ENCODE results near the gene RPRD1A. TPM values are rescaled to one million over a fixed set of nuclear protein-coding genes. Genes with fewer than 3 reads are reported as not detected.
A peak's percentile ranks its signal among the peaks of the same experiment; 100 is the strongest.

RPRD1A gene
- total and polyA plus RNA-seq, 9 of the 15 experiments (the other 6 are each of a cell fraction or from before 2014, with no cell fraction given), result 30.2 to 142 (median 66.0) TPM

GRCh38 chr18:35972197-35973000 is 95.0 kb downstream of the RPRD1A start, which contains the start of gene RMP24 (continued):
- TF ChIP-seq ZBTB12 (CRISPR knock-in tag; IDR thresholded peaks at IDR 0.05), result 0 out of 2 replicates have a peak, but pooled peaks have one; percentile 12
- peak; percentile 52; the same call in 1 of the 2 replicates for TF ChIP-seq PTBP1 (IDR thresholded peaks at IDR 0.05; ENCODE audit: low read depth, low read length)
- TF ChIP-seq NFE2L1 (tag; IDR thresholded peaks at IDR 0.05; ENCODE audit: borderline replicate concordance, low read depth), result no peak
- no peak for TF ChIP-seq ZNF165 (CRISPR knock-in tag; IDR thresholded peaks at IDR 0.05; ENCODE audit: borderline replicate concordance)
- no peak for TF ChIP-seq RBM14 (IDR thresholded peaks at IDR 0.05; ENCODE audit: borderline replicate concordance, insufficient read depth, low read depth, low read length)
- peak in 1 of 2 experiments; percentile 95; a peak in 2 of 4 replicates for TF ChIP-seq KDM4B (IDR thresholded peaks at IDR 0.05; ENCODE audit: borderline replicate concordance in 2 of 2, low read depth in 1 of 2)
- TF ChIP-seq CCNT2 (IDR thresholded peaks at IDR 0.05; ENCODE audit: borderline replicate concordance, extremely low read depth, insufficient read length, low read depth, low read length), result peak; percentile 33
- TF ChIP-seq SMARCB1 (IDR thresholded peaks at IDR 0.05; ENCODE audit: insufficient read length, low read depth), result no peak
- TF ChIP-seq GTF2A2 (tag; IDR thresholded peaks at IDR 0.05), result 0 out of 2 replicates have a peak, but pooled peaks have one; percentile 44
- no peak for TF ChIP-seq ZNF23 (CRISPR knock-in tag; IDR thresholded peaks at IDR 0.05)
- no peak for TF ChIP-seq KAT2B (IDR thresholded peaks at IDR 0.05; ENCODE audit: low read depth, low read length)
- peak; percentile 97 for TF ChIP-seq RB1 (IDR thresholded peaks at IDR 0.05; ENCODE audit: low read depth)
- TF ChIP-seq ZNF431 (CRISPR knock-in tag; IDR thresholded peaks at IDR 0.05), result peak; percentile 55; the same call in 1 of the 2 replicates
- TF ChIP-seq ZSCAN32 (CRISPR knock-in tag; IDR thresholded peaks at IDR 0.05), result no peak
- TF ChIP-seq, protein P1, sequence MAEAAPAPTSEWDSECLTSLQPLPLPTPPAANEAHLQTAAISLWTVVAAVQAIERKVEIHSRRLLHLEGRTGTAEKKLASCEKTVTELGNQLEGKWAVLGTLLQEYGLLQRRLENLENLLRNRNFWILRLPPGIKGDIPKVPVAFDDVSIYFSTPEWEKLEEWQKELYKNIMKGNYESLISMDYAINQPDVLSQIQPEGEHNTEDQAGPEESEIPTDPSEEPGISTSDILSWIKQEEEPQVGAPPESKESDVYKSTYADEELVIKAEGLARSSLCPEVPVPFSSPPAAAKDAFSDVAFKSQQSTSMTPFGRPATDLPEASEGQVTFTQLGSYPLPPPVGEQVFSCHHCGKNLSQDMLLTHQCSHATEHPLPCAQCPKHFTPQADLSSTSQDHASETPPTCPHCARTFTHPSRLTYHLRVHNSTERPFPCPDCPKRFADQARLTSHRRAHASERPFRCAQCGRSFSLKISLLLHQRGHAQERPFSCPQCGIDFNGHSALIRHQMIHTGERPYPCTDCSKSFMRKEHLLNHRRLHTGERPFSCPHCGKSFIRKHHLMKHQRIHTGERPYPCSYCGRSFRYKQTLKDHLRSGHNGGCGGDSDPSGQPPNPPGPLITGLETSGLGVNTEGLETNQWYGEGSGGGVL (CRISPR knock-in tag; IDR thresholded peaks at IDR 0.05), result no peak
- no peak for TF ChIP-seq MCM3 (IDR thresholded peaks at IDR 0.05)
- peak; percentile 96 for TF ChIP-seq PHF20 (IDR thresholded peaks at IDR 0.05; ENCODE audit: partially characterized antibody)
- TF ChIP-seq GABPB2 (CRISPR knock-in tag; conservative IDR thresholded peaks at IDR 0.05), result 0 out of 2 replicates have a peak, but pooled peaks have one; percentile 10
- TF ChIP-seq MED1 (CRISPR knock-in tag; IDR thresholded peaks at IDR 0.05; ENCODE audit: borderline replicate concordance), result no peak
- TF ChIP-seq NFXL1 (CRISPR knock-in tag; IDR thresholded peaks at IDR 0.05), result no peak
- TF ChIP-seq, protein P2, sequence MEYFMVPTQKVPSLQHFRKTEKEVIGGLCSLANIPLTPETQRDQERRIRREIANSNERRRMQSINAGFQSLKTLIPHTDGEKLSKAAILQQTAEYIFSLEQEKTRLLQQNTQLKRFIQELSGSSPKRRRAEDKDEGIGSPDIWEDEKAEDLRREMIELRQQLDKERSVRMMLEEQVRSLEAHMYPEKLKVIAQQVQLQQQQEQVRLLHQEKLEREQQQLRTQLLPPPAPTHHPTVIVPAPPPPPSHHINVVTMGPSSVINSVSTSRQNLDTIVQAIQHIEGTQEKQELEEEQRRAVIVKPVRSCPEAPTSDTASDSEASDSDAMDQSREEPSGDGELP (CRISPR knock-in tag; IDR thresholded peaks at IDR 0.05; ENCODE audit: borderline replicate concordance), result peak; percentile 95
- TF ChIP-seq, protein P3, sequence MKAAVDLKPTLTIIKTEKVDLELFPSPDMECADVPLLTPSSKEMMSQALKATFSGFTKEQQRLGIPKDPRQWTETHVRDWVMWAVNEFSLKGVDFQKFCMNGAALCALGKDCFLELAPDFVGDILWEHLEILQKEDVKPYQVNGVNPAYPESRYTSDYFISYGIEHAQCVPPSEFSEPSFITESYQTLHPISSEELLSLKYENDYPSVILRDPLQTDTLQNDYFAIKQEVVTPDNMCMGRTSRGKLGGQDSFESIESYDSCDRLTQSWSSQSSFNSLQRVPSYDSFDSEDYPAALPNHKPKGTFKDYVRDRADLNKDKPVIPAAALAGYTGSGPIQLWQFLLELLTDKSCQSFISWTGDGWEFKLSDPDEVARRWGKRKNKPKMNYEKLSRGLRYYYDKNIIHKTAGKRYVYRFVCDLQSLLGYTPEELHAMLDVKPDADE (conservative IDR thresholded peaks at IDR 0.05; ENCODE audit: control insufficient read depth, low read depth, low read length), result peak; percentile 81; the same call in 1 of the 2 replicates
- no peak for TF ChIP-seq DDX20 (tag; IDR thresholded peaks at IDR 0.05; ENCODE audit: low read depth)
